ENCODE results near the gene BCR. TPM values are rescaled to one million over a fixed set of nuclear protein-coding genes. Genes with fewer than 3 reads are reported as not detected.

Gene BCR
- polyA plus RNA-seq, 1 donor from 2014 or later: 57.5 TPM

DNA sequence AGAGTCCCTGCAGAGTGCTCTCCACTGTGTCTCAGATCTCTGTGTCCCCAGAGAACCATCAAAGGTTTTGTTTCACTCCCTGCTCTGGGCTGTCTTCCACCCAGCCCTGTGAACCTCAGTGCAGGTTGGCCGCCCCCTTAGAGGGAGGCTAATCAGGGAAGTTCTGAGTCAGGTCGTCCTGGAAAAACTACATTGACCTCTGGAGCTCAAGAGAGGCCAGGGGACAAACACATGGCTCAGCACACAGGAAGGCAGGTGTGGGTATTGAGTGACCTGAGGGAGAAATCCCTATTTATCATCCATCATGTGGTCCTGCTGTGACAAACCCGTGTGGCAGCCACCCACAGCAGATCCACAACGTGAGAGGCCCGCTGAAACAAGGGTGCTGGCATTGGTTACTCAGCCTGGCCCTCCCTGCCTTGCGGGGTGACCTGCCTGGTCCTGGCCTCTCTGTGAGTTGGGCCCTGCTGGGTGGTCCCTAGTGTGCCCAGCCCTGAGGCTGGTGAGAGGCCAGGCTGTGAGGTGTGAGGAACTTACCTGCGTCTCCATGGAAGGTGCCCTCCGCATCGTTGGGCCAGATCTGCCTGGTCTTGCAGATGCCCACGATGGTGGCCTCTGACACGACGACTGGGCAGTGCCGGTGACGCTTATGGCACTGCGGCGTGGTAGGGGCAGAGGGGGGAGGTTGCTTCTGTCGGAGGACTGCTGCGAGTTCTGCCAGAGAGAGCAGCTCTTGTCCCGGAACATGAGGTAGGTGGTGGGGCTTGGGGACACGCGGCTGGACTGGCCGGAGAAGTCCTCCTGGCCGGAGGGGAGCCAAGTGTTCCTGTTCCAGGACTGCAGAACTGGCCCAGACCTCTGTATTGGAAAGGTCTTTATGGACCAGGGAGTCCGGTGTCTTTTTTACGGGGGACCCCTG, 669 bp upstream of the BCR start:
- peak overlapping the region; percentile 70 for H3K4me2 ChIP-seq (ENCODE audit: low read length)
- H3K27ac ChIP-seq (ENCODE audit: low read length): peak overlapping the region; percentile 51
- no peaks in the 10 kb centered on the region for H3K27me3 ChIP-seq (ENCODE audit: insufficient read depth, low read depth, low read length)
- no peaks in the 10 kb centered on the region for H3F3A ChIP-seq (ENCODE audit: insufficient read depth, low read length, poor library complexity, severe bottlenecking)
- H3K79me2 ChIP-seq (replicated peaks; ENCODE audit: insufficient read depth, low read length): peaks cover 35% of the 10 kb centered on the region
- no peaks in the 10 kb centered on the region for H3K9me3 ChIP-seq (ENCODE audit: low read length)
- peak overlapping the region; percentile 69 for H3K4me3 ChIP-seq (ENCODE audit: low read length)
- H4K20me1 ChIP-seq (ENCODE audit: insufficient read depth): peaks cover 30% of the 10 kb centered on the region
- no peaks in the 10 kb centered on the region for H3K9me2 ChIP-seq (ENCODE audit: insufficient read depth, low read length)
- H3K9ac ChIP-seq (ENCODE audit: low read length): peak overlapping the region; percentile 71
- H2AFZ ChIP-seq (ENCODE audit: low read depth, low read length): peak overlapping the region; percentile 60
- no peaks in the 10 kb centered on the region for H3K36me3 ChIP-seq (ENCODE audit: insufficient read depth, low read length)
- TF ChIP-seq POLR2AphosphoS5 (IDR thresholded peaks at IDR 0.05) (no peak), TAF1 (IDR thresholded peaks at IDR 0.05; ENCODE audit: low read depth) (no peak), EP300 (conservative IDR thresholded peaks at IDR 0.05; ENCODE audit: poor library complexity, severe bottlenecking) (no peak), SMC3 (conservative IDR thresholded peaks at IDR 0.05; ENCODE audit: poor library complexity) (no peak), RAD21 (conservative IDR thresholded peaks at IDR 0.05) (no peak), MXI1 (conservative IDR thresholded peaks at IDR 0.05; ENCODE audit: poor library complexity, severe bottlenecking) (no peak), EZH2 (IDR thresholded peaks at IDR 0.05; ENCODE audit: borderline replicate concordance, insufficient read depth, low read length, poor library complexity, severe bottlenecking) (no peak)
- TF ChIP-seq, protein P1, sequence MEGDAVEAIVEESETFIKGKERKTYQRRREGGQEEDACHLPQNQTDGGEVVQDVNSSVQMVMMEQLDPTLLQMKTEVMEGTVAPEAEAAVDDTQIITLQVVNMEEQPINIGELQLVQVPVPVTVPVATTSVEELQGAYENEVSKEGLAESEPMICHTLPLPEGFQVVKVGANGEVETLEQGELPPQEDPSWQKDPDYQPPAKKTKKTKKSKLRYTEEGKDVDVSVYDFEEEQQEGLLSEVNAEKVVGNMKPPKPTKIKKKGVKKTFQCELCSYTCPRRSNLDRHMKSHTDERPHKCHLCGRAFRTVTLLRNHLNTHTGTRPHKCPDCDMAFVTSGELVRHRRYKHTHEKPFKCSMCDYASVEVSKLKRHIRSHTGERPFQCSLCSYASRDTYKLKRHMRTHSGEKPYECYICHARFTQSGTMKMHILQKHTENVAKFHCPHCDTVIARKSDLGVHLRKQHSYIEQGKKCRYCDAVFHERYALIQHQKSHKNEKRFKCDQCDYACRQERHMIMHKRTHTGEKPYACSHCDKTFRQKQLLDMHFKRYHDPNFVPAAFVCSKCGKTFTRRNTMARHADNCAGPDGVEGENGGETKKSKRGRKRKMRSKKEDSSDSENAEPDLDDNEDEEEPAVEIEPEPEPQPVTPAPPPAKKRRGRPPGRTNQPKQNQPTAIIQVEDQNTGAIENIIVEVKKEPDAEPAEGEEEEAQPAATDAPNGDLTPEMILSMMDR (IDR thresholded peaks at IDR 0.05; ENCODE audit: poor library complexity, severe bottlenecking): no peak
- TF ChIP-seq, protein P2, sequence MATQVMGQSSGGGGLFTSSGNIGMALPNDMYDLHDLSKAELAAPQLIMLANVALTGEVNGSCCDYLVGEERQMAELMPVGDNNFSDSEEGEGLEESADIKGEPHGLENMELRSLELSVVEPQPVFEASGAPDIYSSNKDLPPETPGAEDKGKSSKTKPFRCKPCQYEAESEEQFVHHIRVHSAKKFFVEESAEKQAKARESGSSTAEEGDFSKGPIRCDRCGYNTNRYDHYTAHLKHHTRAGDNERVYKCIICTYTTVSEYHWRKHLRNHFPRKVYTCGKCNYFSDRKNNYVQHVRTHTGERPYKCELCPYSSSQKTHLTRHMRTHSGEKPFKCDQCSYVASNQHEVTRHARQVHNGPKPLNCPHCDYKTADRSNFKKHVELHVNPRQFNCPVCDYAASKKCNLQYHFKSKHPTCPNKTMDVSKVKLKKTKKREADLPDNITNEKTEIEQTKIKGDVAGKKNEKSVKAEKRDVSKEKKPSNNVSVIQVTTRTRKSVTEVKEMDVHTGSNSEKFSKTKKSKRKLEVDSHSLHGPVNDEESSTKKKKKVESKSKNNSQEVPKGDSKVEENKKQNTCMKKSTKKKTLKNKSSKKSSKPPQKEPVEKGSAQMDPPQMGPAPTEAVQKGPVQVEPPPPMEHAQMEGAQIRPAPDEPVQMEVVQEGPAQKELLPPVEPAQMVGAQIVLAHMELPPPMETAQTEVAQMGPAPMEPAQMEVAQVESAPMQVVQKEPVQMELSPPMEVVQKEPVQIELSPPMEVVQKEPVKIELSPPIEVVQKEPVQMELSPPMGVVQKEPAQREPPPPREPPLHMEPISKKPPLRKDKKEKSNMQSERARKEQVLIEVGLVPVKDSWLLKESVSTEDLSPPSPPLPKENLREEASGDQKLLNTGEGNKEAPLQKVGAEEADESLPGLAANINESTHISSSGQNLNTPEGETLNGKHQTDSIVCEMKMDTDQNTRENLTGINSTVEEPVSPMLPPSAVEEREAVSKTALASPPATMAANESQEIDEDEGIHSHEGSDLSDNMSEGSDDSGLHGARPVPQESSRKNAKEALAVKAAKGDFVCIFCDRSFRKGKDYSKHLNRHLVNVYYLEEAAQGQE (IDR thresholded peaks at IDR 0.05; ENCODE audit: borderline replicate concordance): no peak

DNA sequence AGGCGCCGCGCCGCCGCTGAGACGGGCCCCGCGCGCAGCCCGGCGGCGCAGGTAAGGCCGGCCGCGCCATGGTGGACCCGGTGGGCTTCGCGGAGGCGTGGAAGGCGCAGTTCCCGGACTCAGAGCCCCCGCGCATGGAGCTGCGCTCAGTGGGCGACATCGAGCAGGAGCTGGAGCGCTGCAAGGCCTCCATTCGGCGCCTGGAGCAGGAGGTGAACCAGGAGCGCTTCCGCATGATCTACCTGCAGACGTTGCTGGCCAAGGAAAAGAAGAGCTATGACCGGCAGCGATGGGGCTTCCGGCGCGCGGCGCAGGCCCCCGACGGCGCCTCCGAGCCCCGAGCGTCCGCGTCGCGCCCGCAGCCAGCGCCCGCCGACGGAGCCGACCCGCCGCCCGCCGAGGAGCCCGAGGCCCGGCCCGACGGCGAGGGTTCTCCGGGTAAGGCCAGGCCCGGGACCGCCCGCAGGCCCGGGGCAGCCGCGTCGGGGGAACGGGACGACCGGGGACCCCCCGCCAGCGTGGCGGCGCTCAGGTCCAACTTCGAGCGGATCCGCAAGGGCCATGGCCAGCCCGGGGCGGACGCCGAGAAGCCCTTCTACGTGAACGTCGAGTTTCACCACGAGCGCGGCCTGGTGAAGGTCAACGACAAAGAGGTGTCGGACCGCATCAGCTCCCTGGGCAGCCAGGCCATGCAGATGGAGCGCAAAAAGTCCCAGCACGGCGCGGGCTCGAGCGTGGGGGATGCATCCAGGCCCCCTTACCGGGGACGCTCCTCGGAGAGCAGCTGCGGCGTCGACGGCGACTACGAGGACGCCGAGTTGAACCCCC, 798 bp downstream of the BCR start:
- no peaks in the 10 kb centered on the region for H3K36me3 ChIP-seq (ENCODE audit: insufficient read depth, low read length)
- H3K9me3 ChIP-seq (ENCODE audit: low read length): no peaks in the 10 kb centered on the region
- H3K4me3 ChIP-seq (ENCODE audit: low read length): peak overlapping the region; percentile 91
- H3K4me2 ChIP-seq (ENCODE audit: low read length): peak overlapping the region; percentile 100
- peaks cover 45% of the 10 kb centered on the region for H3K79me2 ChIP-seq (replicated peaks; ENCODE audit: insufficient read depth, low read length)
- no peak for TF ChIP-seq RAD21 (conservative IDR thresholded peaks at IDR 0.05)
- TF ChIP-seq SMC3 (conservative IDR thresholded peaks at IDR 0.05; ENCODE audit: poor library complexity): no peak
- TF ChIP-seq, protein P1 (IDR thresholded peaks at IDR 0.05; ENCODE audit: poor library complexity, severe bottlenecking): no peak
- TF ChIP-seq TAF1 (IDR thresholded peaks at IDR 0.05; ENCODE audit: low read depth): no peak
- TF ChIP-seq, protein P2 (IDR thresholded peaks at IDR 0.05; ENCODE audit: borderline replicate concordance): no peak
- TF ChIP-seq MXI1 (conservative IDR thresholded peaks at IDR 0.05; ENCODE audit: poor library complexity, severe bottlenecking): no peak
- TF ChIP-seq EP300 (conservative IDR thresholded peaks at IDR 0.05; ENCODE audit: poor library complexity, severe bottlenecking): no peak
- TF ChIP-seq POLR2AphosphoS5 (IDR thresholded peaks at IDR 0.05): no peak
- no peak for TF ChIP-seq EZH2 (IDR thresholded peaks at IDR 0.05; ENCODE audit: borderline replicate concordance, insufficient read depth, low read length, poor library complexity, severe bottlenecking)
- no peak overlapping the region for H2AFZ ChIP-seq (ENCODE audit: low read depth, low read length)
- H3K27ac ChIP-seq (ENCODE audit: low read length): peak overlapping the region; percentile 83
- H3K9ac ChIP-seq (ENCODE audit: low read length): peak overlapping the region; percentile 84
- H3F3A ChIP-seq (ENCODE audit: insufficient read depth, low read length, poor library complexity, severe bottlenecking): no peaks in the 10 kb centered on the region
- H4K20me1 ChIP-seq (ENCODE audit: insufficient read depth): peaks cover 30% of the 10 kb centered on the region
- no peaks in the 10 kb centered on the region for H3K9me2 ChIP-seq (ENCODE audit: insufficient read depth, low read length)
- H3K27me3 ChIP-seq (ENCODE audit: insufficient read depth, low read depth, low read length): no peaks in the 10 kb centered on the region
